Activated naive CD4-positive, alpha-beta T cell treated with Interleukin-2 at 50 U/mL for 16 hours (primary cell): ENCODE data around the gene PIGR.

Experiments
- DNase-seq: peaks from one replicate; pipeline ENCODE4 v3.0.0-alpha.2; 2020

PIGR gene

GRCh38 chr1:206885341-206886060, 60.8 kb downstream of the PIGR start:
- no peak for DNase-seq

GRCh38 chr1:206883876-206884275, 62.4 kb downstream of the PIGR start:
- no peak for DNase-seq

- no peak for DNase-seq
These were observed 63.1 kb downstream of the PIGR start for GRCh38 chr1:206883160-206883559.

- no peak for DNase-seq
These were observed 63.7 kb downstream of the PIGR start for GRCh38 chr1:206882555-206882954.

- DNase-seq = no peak
These were observed 66.0 kb downstream of the PIGR start for GRCh38 chr1:206880314-206880713.
